GM18861 (cell line): ENCODE measurements around the gene CBX2.
"Not testable (repeated sequence)": the region's sequence is repeated elsewhere in the genome, so short reads cannot be mapped to it uniquely, and the experiment has no call there.

Source experiments
- ATAC-seq: cut with Tn5 transposase; IDR thresholded peaks from one replicate; pipeline ENCODE4 v1.9.1; 2021; ENCODE audit not compliant: unreplicated experiment

Gene CBX2

DNA sequence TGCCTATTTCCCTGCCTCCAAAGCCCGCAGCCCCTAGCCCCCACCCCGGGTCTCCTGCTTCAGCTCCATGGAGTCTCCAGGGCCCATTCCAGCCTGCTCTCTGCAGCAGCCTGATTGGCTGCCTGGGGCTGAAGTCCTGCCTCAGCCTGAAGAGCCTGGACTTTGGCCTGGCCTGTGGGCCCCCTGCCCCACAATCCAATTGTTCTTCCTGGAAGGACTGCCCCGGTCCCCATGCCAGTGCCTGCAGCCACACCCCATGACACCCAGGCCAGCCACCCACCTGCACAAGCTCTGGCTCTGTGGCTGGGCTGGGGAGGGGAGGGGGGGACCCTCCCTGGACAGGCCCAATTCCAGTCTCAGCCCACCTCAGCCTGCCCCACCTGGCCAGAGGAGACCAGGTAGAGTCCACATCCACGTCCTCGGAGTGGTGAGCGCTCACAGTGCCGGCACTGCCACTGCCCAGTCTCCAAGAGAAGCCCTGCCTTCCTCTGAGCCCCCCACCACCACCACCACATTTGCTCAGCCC is 34.9 kb upstream of the CBX2 start:
- ATAC-seq: no peak

DNA sequence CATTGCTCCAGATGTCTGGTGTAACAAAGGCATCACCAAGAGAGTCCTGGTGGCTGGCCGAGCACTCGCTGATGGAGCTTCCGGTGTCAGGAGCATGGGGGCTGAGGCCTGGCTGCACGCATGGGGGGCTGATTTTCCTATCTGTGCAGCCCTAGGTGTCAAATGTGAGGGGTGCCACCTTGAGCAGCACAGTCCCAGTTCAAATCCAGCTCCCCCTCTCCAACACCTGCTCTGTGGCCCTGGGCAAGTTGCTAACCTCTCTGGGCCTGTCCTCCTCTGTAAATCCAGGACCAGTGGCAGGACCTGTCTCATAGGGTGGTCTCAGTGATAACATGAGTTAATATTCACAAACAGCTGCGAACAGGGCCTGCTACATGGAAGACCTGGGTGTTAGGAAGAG is 34.3 kb upstream of the CBX2 start:
- no peak for ATAC-seq

DNA sequence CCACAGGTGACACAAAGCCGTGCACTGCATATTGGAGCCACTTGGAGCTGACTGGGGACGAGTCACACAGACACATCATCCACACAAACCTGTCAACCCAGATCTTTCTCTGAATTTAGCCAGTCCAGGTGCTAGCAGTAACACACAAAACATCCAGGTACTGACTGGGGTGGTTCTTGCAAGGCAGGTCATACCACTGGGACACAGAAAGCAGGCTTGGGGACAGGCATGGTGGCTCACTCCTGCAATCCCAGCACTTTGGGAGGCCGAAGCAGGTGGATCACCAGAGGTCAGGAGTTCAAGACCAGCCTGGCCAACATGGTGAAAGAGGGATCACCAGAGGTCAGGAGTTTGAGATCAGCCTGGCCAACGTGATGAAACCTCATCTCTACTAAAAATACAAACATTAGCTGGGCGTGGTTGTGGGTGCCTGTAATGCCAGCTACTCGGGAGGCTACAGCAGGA is 32.3 kb upstream of the CBX2 start:
- ATAC-seq: no peak

DNA sequence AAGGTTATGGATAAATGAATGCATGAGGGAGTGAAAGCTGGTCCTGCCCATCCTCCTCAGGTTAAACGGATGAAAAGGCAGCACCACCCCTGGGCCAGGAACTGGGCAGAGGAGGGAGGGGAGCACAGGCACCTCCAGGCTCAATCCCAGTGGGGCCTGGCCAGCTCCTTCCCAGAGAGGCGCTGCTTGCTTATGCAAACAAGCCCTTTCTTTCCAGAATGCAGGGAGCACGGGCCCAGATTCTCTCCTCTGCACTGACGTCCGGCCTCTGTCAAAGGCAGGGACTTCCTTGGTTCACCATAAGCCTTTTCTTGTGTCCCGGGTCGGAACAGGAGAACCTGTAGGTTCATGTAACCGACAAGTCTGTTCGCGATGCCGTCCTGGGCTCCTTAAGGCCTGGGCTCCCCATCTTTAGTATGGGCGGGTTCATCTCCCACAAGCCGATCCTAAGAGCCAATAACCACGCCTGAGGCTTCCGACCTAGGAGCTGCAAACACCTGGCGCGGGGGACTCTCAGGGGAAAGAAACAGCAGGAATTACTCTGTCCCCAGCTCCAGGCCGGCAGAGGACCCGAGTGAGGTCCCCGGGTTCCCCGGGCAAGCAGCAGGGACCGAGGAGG is 30.9 kb upstream of the CBX2 start:
- no peak for ATAC-seq

DNA sequence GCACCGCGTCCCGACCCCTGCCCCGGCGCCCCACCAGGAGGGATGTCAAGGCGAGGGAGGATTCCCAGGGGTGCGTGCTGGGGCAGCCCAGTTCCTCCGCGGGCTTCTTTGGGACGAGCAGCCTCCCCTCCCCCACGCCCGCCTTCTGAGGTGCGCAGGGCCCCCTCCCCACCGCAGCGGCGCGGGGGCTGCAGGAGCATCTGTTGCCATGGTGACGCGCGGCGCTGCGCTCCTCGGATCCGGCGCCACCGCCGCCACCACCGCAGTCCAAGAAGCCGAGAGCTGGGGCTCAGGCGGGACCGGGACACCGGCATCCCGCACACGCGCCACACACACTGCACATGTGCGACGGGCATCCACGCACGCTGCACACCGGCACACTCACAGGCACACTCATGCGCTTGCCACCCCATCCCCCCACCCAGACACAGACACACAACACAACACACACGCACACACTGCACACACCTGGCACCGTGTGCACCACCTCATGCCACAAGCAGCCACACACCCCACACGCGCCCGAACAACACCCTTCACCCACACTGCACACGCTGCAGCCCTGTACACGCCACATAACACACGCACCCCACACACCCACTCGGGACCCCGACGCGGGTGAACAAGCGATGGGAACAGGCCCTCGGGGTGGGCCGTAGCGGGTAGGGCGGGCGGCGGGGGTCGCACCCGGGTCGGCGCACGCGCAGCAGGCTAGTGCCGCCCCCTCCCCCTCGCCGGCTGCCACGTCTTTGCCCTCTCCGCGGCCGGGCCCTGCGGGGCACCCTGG is 30.2 kb upstream of the CBX2 start:
- no peak for ATAC-seq

DNA sequence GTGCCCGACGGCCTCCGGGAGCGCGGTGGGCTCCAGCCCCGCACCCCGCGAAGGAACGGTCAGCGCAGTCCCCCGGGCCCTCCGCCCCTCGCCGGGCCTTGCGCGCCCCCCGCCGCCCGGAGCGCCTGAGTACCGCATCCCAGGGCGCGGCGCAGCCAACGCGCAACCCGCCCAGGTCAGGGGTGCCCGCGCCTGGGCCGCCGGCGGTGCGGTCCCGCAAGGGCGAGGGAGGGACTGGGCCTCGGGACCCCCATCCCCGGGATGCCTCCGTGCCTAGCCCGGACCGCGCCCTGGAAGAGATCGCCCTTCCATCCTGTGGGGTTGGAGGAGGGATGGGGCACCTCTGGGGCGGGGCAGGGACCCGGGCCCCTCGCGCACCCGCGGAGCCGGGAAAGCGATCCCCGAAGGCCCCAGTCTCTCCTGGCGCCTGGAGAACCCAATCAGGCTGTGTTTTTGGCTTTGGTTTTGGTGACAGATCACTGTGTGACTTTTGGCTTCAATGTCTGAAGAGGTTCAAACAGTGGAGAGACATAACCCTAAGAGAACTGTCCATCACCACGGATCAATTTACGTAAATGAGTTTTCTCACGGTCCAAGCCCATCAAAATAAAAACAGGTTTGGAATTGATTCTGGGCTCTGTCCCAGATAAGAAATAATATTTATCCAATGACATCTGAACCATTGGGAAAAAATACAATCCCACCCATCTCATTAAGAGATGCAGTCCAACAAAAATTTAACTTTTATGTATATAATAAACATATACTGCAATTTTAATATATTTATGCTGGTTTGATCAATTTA is 29.5 kb upstream of the CBX2 start:
- no peak for ATAC-seq

DNA sequence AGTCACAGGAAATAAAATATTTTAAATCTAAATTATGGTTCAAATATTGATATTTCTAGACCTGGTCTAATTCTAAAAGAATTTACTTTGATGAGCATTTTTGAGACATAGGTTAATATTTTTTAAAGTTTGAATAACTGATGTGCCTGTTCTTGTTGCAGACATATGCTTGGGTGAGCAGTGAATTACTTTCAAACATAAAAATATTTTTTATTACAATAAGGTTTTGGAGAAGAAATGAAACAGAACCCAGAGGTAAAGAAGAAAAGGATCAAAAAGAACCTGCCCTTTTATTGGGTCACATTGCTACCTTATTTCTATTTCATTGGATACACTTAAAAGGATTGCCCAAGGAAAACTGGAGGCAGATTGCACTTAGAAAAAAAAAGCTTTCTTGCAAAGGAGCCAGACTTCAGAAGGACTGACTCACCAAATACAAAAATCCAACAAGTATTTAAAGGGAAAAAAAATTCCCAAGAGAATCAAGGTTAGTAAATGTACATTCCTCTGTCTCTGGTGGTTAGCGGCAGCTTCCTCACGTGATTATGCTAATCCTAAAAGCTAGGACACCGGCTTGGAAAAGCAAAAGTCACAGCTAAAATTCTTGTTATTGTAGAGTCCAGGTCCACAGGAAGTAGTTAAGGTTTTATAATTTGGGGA is 28.7 kb upstream of the CBX2 start:
- no peak for ATAC-seq

DNA sequence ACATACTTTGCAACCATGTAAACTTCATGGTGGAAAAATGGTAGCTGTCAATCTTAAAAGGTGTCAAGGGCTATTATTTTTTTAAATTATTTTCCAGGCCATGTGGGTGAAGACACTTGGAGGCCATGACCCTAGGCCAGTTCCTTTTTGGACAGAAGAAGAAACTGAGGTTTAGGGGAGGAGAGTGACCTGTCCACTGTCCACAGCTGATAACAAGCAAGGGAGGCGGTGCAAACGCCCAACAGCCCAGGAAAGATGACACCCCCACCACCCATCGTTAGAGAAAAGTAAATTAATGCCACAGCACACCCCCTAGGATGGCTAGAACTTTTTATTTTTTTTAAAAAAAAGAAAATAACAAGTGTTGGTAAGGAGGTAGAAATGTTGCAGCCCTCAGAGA is 28.0 kb upstream of the CBX2 start:
- ATAC-seq: no peak

DNA sequence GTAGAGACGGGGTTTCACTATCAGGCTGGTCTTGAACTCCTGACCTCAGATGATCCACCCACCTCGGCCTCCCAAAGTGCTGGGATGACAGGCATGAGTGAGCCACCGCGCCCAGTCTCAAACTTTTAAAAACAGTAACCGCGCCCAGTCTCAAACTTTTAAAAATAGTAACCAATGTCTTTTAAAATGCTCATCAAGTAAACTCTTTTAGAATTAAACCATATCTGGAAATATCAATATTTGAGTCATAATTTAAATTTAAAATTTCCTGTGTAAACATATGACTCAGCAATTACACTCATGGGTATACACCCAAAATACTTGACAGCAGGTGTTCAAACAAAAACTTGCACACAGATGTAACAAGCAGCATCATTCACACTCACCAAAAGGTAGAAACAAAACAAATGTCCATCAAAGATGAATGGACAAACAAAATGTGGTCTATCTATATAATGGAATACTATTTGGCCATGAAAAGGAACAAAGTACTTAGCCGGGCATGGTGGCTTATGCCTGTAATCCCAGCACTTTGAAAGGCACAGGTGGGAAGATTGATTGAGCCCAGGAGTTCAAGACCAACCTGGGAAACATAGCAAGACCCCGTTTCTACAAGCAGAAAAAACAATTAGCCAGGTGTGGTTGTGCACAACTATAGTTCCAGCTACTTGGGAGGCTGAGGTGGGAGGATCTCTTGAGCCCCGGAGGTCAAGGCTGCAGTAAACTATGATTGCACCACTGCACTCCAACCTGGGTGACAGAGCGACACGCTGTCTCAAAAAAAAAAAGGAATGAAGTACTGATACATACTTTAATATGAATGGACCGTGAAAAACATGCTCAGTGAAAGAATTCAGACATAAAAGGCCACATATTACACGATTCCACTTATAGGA is 27.1 kb upstream of the CBX2 start:
- ATAC-seq: no peak

DNA sequence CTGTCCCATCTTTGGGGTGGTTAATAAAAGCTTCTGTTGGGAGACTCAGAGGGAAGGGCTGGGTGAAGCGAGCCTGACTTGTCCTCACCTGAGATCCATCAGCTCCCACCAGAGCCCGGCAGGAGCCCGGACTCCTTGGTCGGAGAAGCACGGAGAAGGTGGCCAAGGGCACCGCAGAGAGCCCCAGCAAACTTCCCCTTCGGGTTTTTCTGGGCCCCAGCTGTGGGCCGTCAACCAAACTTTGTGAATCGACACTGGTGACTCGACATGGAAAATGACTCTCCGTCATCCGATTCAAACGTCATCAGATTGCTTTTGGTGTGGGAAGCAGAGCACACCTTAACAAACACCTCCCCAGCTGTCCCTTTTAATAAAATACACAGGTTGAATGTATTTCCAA is 25.8 kb upstream of the CBX2 start:
- no peak for ATAC-seq

DNA sequence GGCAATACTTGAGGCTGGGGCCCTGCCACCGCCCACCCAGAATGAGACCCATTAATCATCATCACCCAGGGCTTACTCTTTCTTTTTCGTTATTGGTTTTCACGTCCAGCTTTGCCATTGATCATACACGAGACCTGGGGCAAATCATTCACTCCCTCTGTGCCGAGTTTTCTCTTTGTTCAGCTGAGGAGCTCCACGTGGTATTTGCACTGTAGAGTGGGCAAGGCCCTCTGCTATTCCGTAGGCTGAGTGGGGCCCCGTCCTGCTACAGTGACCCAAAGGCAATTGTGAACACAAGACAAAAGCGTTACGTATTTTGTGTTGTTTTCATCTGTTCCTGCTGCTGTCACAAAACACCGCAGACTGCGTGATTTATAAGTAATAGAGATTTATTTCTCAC is 23.6 kb upstream of the CBX2 start:
- no peak for ATAC-seq

DNA sequence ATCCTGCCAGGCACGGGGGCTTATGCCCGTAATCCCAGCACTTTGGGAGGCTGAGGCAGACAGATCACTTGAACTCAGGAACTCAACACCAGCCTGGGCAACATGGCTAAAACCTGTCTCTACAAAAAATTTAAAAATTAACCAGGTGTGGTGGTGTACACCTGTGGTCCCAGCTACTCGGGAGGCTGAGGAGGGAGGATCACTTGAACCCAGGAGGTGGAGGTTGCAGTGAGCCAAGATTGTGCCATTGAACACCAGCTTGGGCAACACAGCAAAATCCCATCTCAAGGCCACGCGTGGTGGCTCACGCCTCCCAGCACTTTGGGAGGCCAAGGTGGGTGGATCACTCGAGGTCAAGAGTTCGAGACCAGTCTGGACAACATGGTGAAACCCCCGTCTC is 23.0 kb upstream of the CBX2 start:
- ATAC-seq: not testable (repeated sequence)

DNA sequence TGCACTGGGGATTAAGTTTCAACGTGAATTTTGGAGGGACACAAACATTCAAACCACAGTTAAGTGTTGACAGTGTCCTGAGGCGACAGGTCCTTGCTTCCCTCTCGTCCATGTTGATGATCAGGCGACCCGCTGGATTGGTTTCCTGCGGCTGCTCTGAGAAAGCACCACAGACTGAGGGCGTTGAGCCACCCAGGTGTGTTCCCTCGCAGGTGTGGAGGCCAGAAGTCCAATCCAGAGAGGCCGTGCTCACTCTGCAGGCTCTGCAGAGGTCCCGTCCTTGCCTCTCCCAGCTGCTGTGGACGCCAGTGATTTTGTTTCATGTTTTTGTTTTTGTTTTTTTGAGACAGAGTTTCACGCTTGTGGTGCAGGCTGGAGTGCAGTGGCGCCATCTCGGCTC is 22.4 kb upstream of the CBX2 start:
- ATAC-seq: no peak

DNA sequence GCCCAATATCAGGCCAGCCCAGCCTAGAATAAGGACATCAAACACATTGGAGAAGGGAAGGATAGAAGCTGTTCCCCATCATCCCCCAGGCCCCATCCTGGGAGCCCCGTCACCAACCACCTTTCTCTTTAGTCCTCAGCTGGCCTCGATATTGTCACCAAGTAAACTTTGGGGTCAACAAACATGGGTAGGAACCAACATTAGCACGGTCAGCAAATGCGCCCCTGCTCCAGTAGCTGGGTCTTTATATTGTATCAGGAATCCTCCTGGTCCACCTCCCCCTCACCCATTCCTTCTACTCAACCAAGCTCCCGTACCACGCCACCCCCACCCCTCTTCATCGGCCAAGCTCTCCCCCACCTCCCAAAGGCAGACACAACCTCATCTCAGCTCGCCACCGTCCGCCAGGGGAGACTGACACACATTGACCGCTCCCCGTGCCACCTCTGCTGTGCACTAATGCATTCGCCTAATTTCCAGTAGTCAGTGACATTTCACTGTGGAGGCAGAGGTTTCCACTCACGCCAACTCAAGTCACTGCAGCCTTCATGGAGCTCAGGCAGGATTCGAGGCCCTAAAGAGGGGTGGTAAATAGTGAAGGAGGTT is 20.7 kb upstream of the CBX2 start:
- ATAC-seq: no peak

DNA sequence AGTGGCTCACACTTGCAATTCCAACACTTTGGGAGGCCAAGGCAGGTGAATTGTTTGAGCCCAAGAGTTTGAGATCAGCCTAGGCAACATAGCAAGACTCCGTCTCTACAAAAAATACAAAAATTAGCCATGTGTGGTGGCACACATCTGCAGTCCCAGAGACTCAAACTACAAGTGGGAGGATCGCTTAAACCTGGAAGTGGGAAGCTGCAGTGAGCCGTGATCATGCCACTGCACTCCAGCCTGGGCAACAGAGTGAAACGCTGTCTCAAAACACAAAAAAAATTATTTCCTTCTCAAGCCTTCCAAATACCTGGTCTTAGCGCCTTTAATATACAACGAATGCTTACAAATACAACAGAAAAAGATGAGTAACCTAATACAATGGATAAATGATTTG is 19.7 kb upstream of the CBX2 start:
- no peak for ATAC-seq

DNA sequence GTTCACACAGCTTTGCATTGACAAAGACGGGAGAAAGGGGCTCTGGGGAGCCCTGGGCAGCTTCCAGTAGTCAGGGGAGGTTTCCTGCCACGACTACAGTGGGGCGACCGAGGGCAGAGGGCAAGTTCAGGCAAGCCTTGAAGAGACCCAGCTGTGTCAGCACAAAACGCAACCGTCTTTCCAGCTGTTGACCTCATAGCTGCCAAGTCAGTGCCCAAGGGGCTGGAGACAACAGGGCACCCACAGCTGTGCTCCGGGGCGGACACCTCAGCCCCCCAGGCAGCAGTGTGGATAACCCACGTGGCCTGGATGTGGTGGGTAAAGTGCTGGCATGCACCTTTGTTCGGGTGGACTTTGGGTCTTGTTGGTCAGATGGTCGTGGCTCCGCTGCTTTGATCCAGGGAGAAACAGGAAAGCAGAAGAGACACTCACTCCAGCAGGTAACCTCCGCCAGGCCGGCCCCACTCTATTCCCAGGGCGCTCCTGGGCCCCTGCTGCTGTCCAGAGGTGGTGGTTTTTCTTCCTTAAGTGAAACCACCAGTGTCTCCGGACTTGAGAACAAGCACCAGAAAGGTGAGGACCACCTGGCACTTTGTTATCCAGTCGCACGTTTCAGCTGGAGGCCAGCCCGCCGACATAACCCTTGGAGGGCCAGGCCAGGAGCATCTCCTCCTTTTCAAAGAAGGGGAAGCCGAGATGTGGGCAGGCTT is 17.6 kb upstream of the CBX2 start:
- no peak for ATAC-seq

DNA sequence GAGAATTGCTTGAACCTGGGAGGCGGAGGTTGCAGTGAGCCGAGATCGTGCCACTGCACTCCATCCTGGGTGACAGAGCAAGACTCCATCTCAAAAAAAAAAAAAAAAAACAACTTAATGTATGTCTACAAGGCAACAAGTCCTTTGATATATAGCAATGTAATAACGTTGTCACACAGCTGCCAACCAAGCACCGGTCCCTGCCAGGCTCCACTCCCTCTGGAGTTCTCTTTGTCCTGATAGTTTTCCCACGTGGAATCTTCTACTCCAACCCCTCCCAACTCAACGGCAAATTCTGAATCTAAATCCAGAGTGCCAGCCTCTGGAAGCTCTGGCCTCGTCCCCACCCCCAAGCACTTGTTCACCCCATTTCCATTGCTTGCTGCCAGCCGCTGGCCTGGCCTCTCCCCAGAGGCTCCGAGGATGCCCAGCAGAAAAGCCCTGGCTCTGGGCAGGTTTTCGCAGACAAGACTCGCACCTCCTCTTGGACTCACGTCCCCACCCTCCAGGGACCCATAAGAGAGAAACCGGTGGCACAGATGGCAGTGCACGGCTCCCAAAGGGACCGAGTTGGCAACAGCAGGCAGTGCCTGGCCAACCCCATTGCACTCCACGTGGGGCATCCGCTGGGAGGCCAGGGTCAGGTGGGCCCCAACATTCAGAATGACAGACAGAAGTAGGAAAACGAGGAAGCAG is 15.9 kb upstream of the CBX2 start:
- no peak for ATAC-seq

DNA sequence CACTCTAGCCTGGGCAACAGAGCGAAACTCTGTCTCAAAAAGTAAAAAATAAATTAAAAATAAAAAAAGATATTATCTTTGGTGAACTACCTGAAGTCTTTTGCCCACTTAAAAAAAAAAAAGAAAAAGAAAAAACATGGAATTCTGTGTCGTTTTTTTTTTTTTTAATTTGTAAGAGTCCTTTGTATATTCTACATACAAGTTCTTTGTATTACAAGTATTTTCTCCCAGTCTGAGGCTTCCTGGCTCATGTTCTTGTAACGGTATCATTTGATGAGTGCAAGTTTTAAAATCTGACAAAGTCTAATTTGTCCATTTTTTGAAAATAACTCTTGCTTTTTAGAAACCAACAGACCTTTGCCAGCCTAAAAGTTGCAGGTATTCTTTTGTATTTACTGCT is 12.2 kb upstream of the CBX2 start:
- no peak for ATAC-seq
